ENCODE measurements around the gene NIT1.

DNA sequence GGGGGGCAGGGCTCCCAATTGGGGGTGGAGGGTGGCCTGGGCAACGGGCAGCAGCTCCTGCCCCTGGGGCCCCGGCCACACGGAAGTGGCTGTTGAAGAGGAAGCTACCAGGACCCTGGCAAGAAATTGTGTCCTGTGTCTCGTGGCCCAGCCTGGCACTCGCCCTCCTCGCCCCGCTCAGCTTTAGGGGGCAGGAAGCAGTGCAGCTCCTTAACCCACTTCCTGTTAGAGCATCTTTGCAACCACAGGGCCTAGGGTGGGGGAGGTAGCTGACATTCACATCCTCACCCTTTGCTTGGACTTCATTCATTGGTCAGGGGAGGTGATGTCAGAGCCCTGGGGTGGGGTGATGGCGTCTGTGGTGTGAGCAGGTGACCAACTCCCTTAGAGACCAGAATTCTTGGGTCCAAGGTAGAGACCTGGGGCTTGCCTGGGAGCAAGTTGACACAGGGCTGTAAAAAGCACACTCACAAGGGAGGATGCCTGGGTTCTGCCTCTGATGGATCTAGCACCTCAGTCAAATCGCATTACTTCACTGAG is 48.1 kb upstream of the NIT1 start, which contains the start of gene ARHGAP30:
- TF ChIP-seq, protein P1, sequence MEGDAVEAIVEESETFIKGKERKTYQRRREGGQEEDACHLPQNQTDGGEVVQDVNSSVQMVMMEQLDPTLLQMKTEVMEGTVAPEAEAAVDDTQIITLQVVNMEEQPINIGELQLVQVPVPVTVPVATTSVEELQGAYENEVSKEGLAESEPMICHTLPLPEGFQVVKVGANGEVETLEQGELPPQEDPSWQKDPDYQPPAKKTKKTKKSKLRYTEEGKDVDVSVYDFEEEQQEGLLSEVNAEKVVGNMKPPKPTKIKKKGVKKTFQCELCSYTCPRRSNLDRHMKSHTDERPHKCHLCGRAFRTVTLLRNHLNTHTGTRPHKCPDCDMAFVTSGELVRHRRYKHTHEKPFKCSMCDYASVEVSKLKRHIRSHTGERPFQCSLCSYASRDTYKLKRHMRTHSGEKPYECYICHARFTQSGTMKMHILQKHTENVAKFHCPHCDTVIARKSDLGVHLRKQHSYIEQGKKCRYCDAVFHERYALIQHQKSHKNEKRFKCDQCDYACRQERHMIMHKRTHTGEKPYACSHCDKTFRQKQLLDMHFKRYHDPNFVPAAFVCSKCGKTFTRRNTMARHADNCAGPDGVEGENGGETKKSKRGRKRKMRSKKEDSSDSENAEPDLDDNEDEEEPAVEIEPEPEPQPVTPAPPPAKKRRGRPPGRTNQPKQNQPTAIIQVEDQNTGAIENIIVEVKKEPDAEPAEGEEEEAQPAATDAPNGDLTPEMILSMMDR (CRISPR knock-in tag; IDR thresholded peaks at IDR 0.05): no peak
- TF ChIP-seq ZBTB1 (CRISPR knock-in tag; IDR thresholded peaks at IDR 0.05; ENCODE audit: borderline replicate concordance) (no peak), EZH2 (conservative IDR thresholded peaks at IDR 0.05; ENCODE audit: low read depth, low read length) (no peak), ARID2 (CRISPR knock-in tag; IDR thresholded peaks at IDR 0.05; ENCODE audit: borderline replicate concordance) (no peak), KDM4B (CRISPR knock-in tag; IDR thresholded peaks at IDR 0.05) (no peak), KLF13 (CRISPR knock-in tag; IDR thresholded peaks at IDR 0.05) (no peak), RAD21 (CRISPR knock-in tag; IDR thresholded peaks at IDR 0.05) (no peak)
